Stimulated activated CD8-positive, alpha-beta memory T cell treated with anti-CD3 and anti-CD28 coated beads, Interleukin-12 subunit alpha, Interleukin-12 subunit beta, amount 100 ng/mL, for 24 hours (primary cell): ENCODE measurements around the gene ZSCAN12.
"Not testable (repeated sequence)": the region's sequence is repeated elsewhere in the genome, so short reads cannot be mapped to it uniquely, and the experiment has no call there.

Source experiments
- DNase-seq: peaks from one replicate; pipeline ENCODE4 v3.0.0-alpha.2; 2020; ENCODE audit errors: extremely low read depth

ZSCAN12 gene

GRCh38 chr6:28393912-28394662 is 5.5 kb downstream of the ZSCAN12 start:
- no peak for DNase-seq

GRCh38 chr6:28390688-28391087 is 8.9 kb downstream of the ZSCAN12 start:
- no peak for DNase-seq

- DNase-seq, result no peak
Observed at GRCh38 chr6:28384143-28384533, 15.4 kb downstream of the ZSCAN12 start.

- no peak for DNase-seq
Observed at GRCh38 chr6:28383235-28384142, 16.1 kb downstream of the ZSCAN12 start.

GRCh38 chr6:28380381-28380780 is 19.2 kb downstream of the ZSCAN12 start:
- no peak for DNase-seq

- DNase-seq, result no peak
Observed at GRCh38 chr6:28378644-28379043, 20.9 kb downstream of the ZSCAN12 start.

- DNase-seq, result no peak
Observed at GRCh38 chr6:28377879-28378278, 21.7 kb downstream of the ZSCAN12 start.

- no peak for DNase-seq
Observed at GRCh38 chr6:28373925-28374324, 25.6 kb downstream of the ZSCAN12 start.

- no peak for DNase-seq
Observed at GRCh38 chr6:28371706-28372451, 27.7 kb downstream of the ZSCAN12 start.

GRCh38 chr6:28371280-28371679 is 28.3 kb downstream of the ZSCAN12 start:
- DNase-seq, result no peak

GRCh38 chr6:28370440-28370839 is 29.1 kb downstream of the ZSCAN12 start:
- no peak for DNase-seq

- no peak for DNase-seq
Observed at GRCh38 chr6:28369463-28369862, 30.1 kb downstream of the ZSCAN12 start.

- DNase-seq, result no peak
Observed at GRCh38 chr6:28368522-28368921, 31.0 kb downstream of the ZSCAN12 start.

- DNase-seq, result not testable (repeated sequence)
Observed at GRCh38 chr6:28365590-28365989, 34.0 kb downstream of the ZSCAN12 start.

- DNase-seq, result no peak
Observed at GRCh38 chr6:28360961-28361360, 38.6 kb downstream of the ZSCAN12 start.

GRCh38 chr6:28359562-28359961 is 40.0 kb downstream of the ZSCAN12 start:
- DNase-seq, result not testable (repeated sequence)

- no peak for DNase-seq
Observed at GRCh38 chr6:28357036-28357435, 42.5 kb downstream of the ZSCAN12 start.

- no peak for DNase-seq
Observed at GRCh38 chr6:28356666-28357020, 42.9 kb downstream of the ZSCAN12 start.

- no peak for DNase-seq
Observed at GRCh38 chr6:28355743-28356665, 43.5 kb downstream of the ZSCAN12 start.

GRCh38 chr6:28354688-28355554 is 44.6 kb downstream of the ZSCAN12 start:
- no peak for DNase-seq
